Liver (tissue), 3 donors: Measurements from ENCODE around the gene AP4S1.

Experiments
- HNF4A ChIP-seq, 2 donors: conservative IDR thresholded peaks; 2 replicates each; pipeline ENCODE4 v1.6.1; 2016; ENCODE audit warnings: antibody characterized with exemption in 2 of 2, mild to moderate bottlenecking in 2 of 2
- TF ChIP-seq, protein P1 (sequence below): fragments of 150-350 bp; IDR thresholded peaks from 2 replicates; pipeline ENCODE4 v1.5.1; 2017; ENCODE audit warnings: improper control_type of control experiment, low read depth, low read length; ENCODE audit not compliant: missing input control
- TF ChIP-seq, protein P2 (sequence below): IDR thresholded peaks from 2 replicates; pipeline ENCODE4 v1.6.1; 2016; ENCODE audit warnings: antibody characterized with exemption, mild to moderate bottlenecking
- donor health status: healthy.
- donor health status: healthy.

GRCh38 chr14:31045501-31046080 lies 20.1 kb downstream of the AP4S1 start:
- TF ChIP-seq, protein P1, sequence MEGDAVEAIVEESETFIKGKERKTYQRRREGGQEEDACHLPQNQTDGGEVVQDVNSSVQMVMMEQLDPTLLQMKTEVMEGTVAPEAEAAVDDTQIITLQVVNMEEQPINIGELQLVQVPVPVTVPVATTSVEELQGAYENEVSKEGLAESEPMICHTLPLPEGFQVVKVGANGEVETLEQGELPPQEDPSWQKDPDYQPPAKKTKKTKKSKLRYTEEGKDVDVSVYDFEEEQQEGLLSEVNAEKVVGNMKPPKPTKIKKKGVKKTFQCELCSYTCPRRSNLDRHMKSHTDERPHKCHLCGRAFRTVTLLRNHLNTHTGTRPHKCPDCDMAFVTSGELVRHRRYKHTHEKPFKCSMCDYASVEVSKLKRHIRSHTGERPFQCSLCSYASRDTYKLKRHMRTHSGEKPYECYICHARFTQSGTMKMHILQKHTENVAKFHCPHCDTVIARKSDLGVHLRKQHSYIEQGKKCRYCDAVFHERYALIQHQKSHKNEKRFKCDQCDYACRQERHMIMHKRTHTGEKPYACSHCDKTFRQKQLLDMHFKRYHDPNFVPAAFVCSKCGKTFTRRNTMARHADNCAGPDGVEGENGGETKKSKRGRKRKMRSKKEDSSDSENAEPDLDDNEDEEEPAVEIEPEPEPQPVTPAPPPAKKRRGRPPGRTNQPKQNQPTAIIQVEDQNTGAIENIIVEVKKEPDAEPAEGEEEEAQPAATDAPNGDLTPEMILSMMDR = no peak
- TF ChIP-seq, protein P2, sequence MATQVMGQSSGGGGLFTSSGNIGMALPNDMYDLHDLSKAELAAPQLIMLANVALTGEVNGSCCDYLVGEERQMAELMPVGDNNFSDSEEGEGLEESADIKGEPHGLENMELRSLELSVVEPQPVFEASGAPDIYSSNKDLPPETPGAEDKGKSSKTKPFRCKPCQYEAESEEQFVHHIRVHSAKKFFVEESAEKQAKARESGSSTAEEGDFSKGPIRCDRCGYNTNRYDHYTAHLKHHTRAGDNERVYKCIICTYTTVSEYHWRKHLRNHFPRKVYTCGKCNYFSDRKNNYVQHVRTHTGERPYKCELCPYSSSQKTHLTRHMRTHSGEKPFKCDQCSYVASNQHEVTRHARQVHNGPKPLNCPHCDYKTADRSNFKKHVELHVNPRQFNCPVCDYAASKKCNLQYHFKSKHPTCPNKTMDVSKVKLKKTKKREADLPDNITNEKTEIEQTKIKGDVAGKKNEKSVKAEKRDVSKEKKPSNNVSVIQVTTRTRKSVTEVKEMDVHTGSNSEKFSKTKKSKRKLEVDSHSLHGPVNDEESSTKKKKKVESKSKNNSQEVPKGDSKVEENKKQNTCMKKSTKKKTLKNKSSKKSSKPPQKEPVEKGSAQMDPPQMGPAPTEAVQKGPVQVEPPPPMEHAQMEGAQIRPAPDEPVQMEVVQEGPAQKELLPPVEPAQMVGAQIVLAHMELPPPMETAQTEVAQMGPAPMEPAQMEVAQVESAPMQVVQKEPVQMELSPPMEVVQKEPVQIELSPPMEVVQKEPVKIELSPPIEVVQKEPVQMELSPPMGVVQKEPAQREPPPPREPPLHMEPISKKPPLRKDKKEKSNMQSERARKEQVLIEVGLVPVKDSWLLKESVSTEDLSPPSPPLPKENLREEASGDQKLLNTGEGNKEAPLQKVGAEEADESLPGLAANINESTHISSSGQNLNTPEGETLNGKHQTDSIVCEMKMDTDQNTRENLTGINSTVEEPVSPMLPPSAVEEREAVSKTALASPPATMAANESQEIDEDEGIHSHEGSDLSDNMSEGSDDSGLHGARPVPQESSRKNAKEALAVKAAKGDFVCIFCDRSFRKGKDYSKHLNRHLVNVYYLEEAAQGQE = no peak
- TF ChIP-seq HNF4A (conservative IDR thresholded peaks at IDR 0.05) = no peak
